Thyroid gland (tissue), 4 donors: ENCODE measurements around the gene AAMDC.

Source experiments
- POLR2A ChIP-seq, 2 donors: fragments of 450-650 bp; IDR thresholded peaks; one replicate each; pipeline ENCODE4 v1.6.1; 2017; ENCODE audit warnings: antibody characterized with exemption in 2 of 2, mild to moderate bottlenecking in 2 of 2, moderate library complexity in 1 of 2
- TF ChIP-seq, protein P1 (sequence below), 6 experiments: fragments of 200-600 bp in 3 of 6; fragments of 450-650 bp in 3 of 6; sonication (generic) in 3 of 6; IDR thresholded peaks; one replicate each; pipeline ENCODE4 v1.5.1; 2016 to 2019; ENCODE audit warnings: antibody characterized with exemption in 6 of 6, mild to moderate bottlenecking in 2 of 6, inconsistent platforms in 1 of 6, moderate library complexity in 1 of 6

DNA sequence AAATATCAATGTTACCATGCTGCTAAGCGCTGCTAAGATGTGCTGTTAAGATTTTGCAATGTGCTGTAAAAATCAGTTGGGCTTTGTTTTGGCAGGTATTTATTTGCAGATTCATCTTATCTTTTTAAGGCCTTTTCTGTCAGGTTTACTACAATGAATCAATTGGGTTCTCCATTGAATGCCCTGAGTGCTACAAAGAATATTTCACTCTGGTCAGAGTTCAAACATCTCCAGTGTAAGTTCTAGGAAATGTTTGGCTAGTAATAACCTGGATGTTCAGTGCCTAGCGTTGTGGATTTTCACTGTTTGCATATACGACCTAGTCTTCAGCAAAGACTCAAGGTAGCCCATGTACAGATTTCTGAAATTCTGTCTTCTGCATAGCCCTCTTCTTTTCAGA is 36.4 kb upstream of the AAMDC start:
- TF ChIP-seq, protein P1, sequence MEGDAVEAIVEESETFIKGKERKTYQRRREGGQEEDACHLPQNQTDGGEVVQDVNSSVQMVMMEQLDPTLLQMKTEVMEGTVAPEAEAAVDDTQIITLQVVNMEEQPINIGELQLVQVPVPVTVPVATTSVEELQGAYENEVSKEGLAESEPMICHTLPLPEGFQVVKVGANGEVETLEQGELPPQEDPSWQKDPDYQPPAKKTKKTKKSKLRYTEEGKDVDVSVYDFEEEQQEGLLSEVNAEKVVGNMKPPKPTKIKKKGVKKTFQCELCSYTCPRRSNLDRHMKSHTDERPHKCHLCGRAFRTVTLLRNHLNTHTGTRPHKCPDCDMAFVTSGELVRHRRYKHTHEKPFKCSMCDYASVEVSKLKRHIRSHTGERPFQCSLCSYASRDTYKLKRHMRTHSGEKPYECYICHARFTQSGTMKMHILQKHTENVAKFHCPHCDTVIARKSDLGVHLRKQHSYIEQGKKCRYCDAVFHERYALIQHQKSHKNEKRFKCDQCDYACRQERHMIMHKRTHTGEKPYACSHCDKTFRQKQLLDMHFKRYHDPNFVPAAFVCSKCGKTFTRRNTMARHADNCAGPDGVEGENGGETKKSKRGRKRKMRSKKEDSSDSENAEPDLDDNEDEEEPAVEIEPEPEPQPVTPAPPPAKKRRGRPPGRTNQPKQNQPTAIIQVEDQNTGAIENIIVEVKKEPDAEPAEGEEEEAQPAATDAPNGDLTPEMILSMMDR (IDR thresholded peaks at IDR 0.05) = no peak
- TF ChIP-seq POLR2A (IDR thresholded peaks at IDR 0.05) = no peak
